A673 (cell line): ENCODE measurements around the gene CFHR5.

Experiments used
- CTCF ChIP-seq: fragments of 300-800, 200-600 bp; sonication (generic); conservative IDR thresholded peaks from 2 replicates; pipeline ENCODE4 v1.5.1; 2017; ENCODE audit warnings: low read depth, mild to moderate bottlenecking, antibody characterized with exemption, low read length, moderate library complexity, mixed read lengths
- EZH2 ChIP-seq: fragments of 200-600 bp; sonication (generic); IDR thresholded peaks from 2 replicates; pipeline ENCODE4 v1.6.1; 2017; ENCODE audit warnings: borderline replicate concordance, low read depth, mild to moderate bottlenecking, mixed read lengths, antibody characterized with exemption, low read length; ENCODE audit not compliant: poor library complexity, severe bottlenecking

GRCh38 chr1:197021716-197022115 is 44.4 kb downstream of the CFHR5 start:
- TF ChIP-seq CTCF (no peak), EZH2 (no peak)
